Astrocyte (in vitro differentiated cells and primary cell): ENCODE measurements around the gene LARGE1.

Source experiments
- CTCF ChIP-seq: IDR thresholded peaks from 2 replicates; pipeline ENCODE4 v1.5.1; 2011; ENCODE audit warnings: low read depth, mild to moderate bottlenecking, inconsistent platforms, low read length, moderate library complexity; ENCODE audit not compliant: insufficient read depth
- EZH2 ChIP-seq: IDR thresholded peaks from 2 replicates; pipeline ENCODE4 v1.6.1; 2012; ENCODE audit warnings: mild to moderate bottlenecking, low read length, inconsistent platforms; ENCODE audit not compliant: insufficient read depth

GRCh38 chr22:33931406-33931805 lies 11.1 kb upstream of the LARGE1 start:
- no peak for TF ChIP-seq CTCF
- TF ChIP-seq EZH2 = no peak
